ENCODE measurements around the gene SLC25A34. TPM values are rescaled to one million over a fixed set of nuclear protein-coding genes. Genes with fewer than 3 reads are reported as not detected.

SLC25A34 gene
- total RNA-seq, 2 experiments from 2014 or later, result 1.6 to 2.7 TPM

DNA sequence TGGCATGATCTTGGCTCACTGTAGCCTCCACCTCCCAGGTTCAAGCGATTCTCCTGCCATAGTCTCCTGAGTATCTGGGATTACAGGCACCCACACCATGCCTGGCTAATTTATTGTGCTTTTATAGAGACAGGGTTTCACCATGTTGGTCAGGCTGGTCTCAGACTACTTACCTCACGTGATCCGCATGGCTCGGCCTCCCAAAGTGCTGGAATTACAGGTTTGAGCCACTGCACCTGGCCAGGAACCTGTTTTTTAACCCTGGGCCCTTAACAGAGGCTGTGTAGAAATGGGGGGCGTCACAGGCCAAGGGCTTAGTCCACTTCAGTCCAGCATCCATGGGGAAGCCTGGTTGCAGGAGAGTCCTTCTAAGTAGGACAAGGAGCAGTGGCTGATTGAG, 31.9 kb downstream of the SLC25A34 start:
- DNase-seq (no peak), ATAC-seq (ENCODE audit: low read depth) (no peak)
- H3K4me3 Mint-ChIP-seq, result no peak overlapping the region
- H3K27me3 Mint-ChIP-seq, result peaks cover 4% of the 10 kb centered on the region
- H3K9me3 Mint-ChIP-seq, result no peaks in the 10 kb centered on the region
- no peaks in the 10 kb centered on the region for H3K36me3 Mint-ChIP-seq
- H3K4me1 Mint-ChIP-seq, result no peaks in the 10 kb centered on the region
- POLR2A ChIA-PET, result no interaction called here
- no peak overlapping the region for H3K27ac Mint-ChIP-seq

- Mint-ChIP-seq H3K4me3 (no peak overlapping the region), H3K4me1 (no peaks in the 10 kb centered on the region), H3K27me3 (peaks cover 2% of the 10 kb centered on the region), H3K9me3 (no peaks in the 10 kb centered on the region), H3K27ac (no peak overlapping the region), H3K36me3 (no peaks in the 10 kb centered on the region)
- POLR2A ChIA-PET, result no interaction called here
- no peak for ATAC-seq (ENCODE audit: low read depth)
- DNase-seq, result no peak
These were observed 32.3 kb downstream of the SLC25A34 start for GRCh38 chr1:15768388-15768787.

- H3K27me3 Mint-ChIP-seq, result peaks cover 2% of the 10 kb centered on the region
These were observed 34.4 kb downstream of the SLC25A34 start for GRCh38 chr1:15770313-15770962.

DNA sequence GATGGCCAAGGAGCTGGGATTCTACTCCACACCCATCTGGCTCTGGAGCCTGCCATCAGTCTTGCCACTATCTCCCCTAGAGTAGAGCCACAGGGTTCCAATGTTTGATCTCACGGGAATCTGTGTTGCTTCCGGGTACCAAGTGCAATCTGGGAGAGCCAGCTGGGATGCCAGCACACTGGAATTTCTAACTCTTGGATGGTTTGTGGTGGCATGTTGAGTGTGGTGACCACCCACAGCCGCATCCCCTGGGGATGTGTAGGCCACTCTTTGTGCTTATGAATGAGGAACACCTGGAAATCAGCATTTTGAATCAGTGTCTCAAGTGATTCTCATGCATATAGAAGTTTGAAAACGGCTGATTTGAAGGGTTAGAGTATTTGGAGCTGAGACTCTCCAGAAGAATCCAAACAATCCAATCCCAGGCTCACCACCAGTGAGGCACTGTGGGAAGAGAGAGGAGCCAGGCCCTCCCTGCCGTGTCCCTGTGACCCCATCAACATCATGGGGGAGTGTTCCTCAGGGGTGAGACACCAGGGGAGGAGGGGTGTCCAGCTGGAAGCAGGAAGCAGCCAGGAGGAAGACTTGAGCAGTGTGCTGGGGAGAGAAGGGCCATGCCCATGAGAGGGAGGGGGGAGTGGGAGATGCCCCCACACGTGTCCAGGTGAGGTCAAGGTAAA, 35.9 kb downstream of the SLC25A34 start:
- no peak for ATAC-seq (ENCODE audit: low read depth)
- no peak overlapping the region for H3K27ac Mint-ChIP-seq
- POLR2A ChIA-PET, result no interaction called here
- no peaks in the 10 kb centered on the region for H3K4me1 Mint-ChIP-seq
- H3K9me3 Mint-ChIP-seq, result no peaks in the 10 kb centered on the region
- H3K4me3 Mint-ChIP-seq, result no peak overlapping the region
- no peaks in the 10 kb centered on the region for H3K36me3 Mint-ChIP-seq
- no peak for DNase-seq
- H3K27me3 Mint-ChIP-seq, result peaks cover 2% of the 10 kb centered on the region

More at GRCh38 chr1:15770313-15770962, 34.4 kb downstream of the SLC25A34 start:
- ATAC-seq (ENCODE audit: low read depth) (no peak), DNase-seq (no peak)
- Mint-ChIP-seq H3K27ac (no peak overlapping the region), H3K36me3 (no peaks in the 10 kb centered on the region), H3K4me1 (no peaks in the 10 kb centered on the region), H3K4me3 (no peak overlapping the region), H3K9me3 (no peaks in the 10 kb centered on the region)
- POLR2A ChIA-PET, result no interaction called here

DNA sequence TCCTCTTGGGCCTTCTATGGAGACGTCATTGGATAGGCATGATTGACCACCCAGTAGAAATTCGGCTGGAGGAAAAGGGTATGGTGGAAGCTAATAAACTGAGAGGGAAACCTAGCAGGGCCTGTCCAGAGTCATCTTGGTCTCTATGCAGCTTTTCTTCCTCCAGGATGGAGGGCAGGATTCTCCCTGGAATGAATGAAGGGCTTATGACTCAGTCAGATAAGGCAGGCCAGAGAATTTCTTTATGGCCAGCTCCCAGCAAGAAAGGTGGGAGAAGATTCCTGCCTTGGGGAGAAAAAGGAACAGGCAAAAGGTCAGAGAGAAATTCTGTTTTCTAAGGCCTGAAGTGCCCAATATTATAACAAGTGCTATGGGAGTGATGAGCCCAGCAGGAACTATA, 39.6 kb downstream of the SLC25A34 start:
- no peak overlapping the region for H3K4me3 Mint-ChIP-seq
- POLR2A ChIA-PET, result interaction anchor here (0.6 kb wide), 1 partner anchor 157 kb away, joined by 3 read pairs; no protein-coding TSS in a partner anchor
- H3K36me3 Mint-ChIP-seq, result no peaks in the 10 kb centered on the region
- no peaks in the 10 kb centered on the region for H3K9me3 Mint-ChIP-seq
- H3K27ac Mint-ChIP-seq, result no peak overlapping the region
- ATAC-seq (ENCODE audit: low read depth), result no peak
- H3K4me1 Mint-ChIP-seq, result no peaks in the 10 kb centered on the region
- no peak for DNase-seq
- H3K27me3 Mint-ChIP-seq, result peaks cover 6% of the 10 kb centered on the region

DNA sequence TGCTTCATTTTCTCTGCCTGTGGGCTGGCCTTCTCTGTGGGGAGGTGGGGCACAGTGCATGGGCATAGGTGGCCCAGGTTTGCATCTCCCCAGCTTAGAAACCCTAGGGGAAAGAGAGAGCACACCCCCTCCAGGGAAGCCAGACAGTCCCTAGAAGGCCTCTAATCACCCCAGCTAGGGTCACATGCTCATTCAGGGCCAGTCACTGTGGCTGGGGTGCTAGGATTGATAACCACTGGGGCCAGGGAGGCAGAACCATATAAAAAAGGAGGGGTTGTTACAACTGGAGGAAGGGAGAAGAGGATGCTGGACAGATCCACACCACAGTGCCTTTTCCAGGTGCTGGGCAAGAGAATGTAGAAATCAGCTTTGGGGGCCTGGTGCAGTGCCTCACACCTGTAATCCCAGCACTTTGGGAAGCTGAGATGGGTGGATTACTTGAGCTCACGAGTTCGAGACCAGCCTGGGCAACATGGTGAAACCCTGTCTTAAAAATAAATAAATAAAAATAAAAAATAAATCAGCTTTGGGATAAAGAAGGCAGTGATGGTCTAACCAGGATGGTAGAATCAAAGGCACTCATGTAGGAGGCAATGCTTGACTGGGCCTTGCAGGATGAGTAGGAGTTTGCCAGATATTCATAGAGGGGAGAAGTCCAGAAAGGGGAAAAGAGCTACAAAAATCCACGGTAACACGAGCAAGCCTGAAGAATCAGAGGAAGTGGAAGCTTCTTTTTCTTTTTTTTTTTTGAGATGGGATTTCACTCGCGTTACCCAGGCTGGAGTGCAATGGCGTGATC, 42.0 kb downstream of the SLC25A34 start:
- POLR2A ChIA-PET, result no interaction called here
- H3K9me3 Mint-ChIP-seq, result no peaks in the 10 kb centered on the region
- H3K27me3 Mint-ChIP-seq, result peaks cover 10% of the 10 kb centered on the region
- ATAC-seq (ENCODE audit: low read depth), result no peak
- no peak for DNase-seq
- no peak overlapping the region for H3K4me3 Mint-ChIP-seq
- no peaks in the 10 kb centered on the region for H3K36me3 Mint-ChIP-seq
- H3K4me1 Mint-ChIP-seq, result no peaks in the 10 kb centered on the region
- H3K27ac Mint-ChIP-seq, result no peak overlapping the region

GRCh38 chr1:15785683-15786082, 49.6 kb downstream of the SLC25A34 start:
- Mint-ChIP-seq H3K27ac (no peak overlapping the region), H3K36me3 (no peaks in the 10 kb centered on the region), H3K4me3 (no peak overlapping the region), H3K4me1 (no peaks in the 10 kb centered on the region), H3K27me3 (peaks cover 6% of the 10 kb centered on the region), H3K9me3 (no peaks in the 10 kb centered on the region)
- POLR2A ChIA-PET, result no interaction called here
- ATAC-seq (ENCODE audit: low read depth) (no peak), DNase-seq (no peak)

- Mint-ChIP-seq H3K4me3 (no peak overlapping the region), H3K4me1 (no peaks in the 10 kb centered on the region), H3K36me3 (no peaks in the 10 kb centered on the region), H3K27me3 (peaks cover 2% of the 10 kb centered on the region), H3K27ac (no peak overlapping the region), H3K9me3 (no peaks in the 10 kb centered on the region)
- POLR2A ChIA-PET, result no interaction called here
- ATAC-seq (ENCODE audit: low read depth) (no peak), DNase-seq (no peak)
These were observed 50.5 kb downstream of the SLC25A34 start for GRCh38 chr1:15786581-15786980.

DNA sequence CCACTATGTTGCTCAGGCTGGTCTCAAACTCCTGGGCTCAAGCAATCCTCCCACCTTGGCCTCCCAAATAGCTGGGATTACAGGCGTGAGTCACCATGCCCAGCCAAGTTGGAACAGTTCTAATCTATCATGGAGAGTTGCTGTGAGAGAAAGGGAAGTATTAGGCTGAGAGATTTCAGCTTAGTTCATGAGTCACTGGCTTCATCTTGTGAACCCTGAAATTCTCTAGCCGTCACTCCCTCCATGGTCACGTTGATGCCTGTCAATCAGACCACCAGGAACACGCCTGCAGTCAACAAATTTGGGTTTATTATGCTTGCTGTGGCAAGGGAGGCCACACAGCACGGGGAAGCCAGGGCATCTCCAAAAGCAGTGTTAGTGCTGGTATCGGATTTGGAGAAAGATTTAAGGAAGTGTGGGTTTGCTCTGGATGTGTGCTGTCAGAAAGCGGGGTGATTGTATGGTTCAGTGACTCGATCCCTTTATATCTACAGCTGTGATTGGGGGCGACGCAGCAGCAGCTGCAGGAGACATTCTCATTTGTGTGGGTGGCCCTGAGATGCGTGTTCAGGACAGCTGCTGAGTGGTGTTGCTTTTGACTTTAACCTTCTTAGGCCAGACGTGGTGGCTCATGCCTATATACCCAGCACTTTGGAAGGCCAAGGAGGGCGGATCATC, 52.7 kb downstream of the SLC25A34 start:
- Mint-ChIP-seq H3K9me3 (no peaks in the 10 kb centered on the region), H3K4me3 (no peak overlapping the region), H3K36me3 (no peaks in the 10 kb centered on the region), H3K27me3 (peaks cover 2% of the 10 kb centered on the region), H3K27ac (no peak overlapping the region), H3K4me1 (peaks cover 1% of the 10 kb centered on the region)
- ATAC-seq (ENCODE audit: low read depth), result no peak
- POLR2A ChIA-PET, result no interaction called here
- no peak for DNase-seq

Other genes starting within 250 kb of the SLC25A34 start
- gene CASP9, start 212.0 kb upstream of the SLC25A34 start, total RNA-seq, result 10 to 100 TPM in 1 of 2 experiments, 1 to 10 TPM in 1; 9.6 to 13.7 TPM
- 10 to 100 TPM; 15.7 to 18.9 TPM for gene DNAJC16, start 209.4 kb upstream of the SLC25A34 start, total RNA-seq
- 1 to 10 TPM; 7.6 to 8.0 TPM for gene AGMAT, start 151.2 kb upstream of the SLC25A34 start, total RNA-seq
- 10 to 100 TPM; 31.6 to 33.3 TPM for gene DDI2, start 118.8 kb upstream of the SLC25A34 start, total RNA-seq
- gene PLEKHM2, start 51.9 kb upstream of the SLC25A34 start, total RNA-seq, result 10 to 100 TPM; 47.7 to 56.6 TPM
- gene TMEM82, start 6.2 kb downstream of the SLC25A34 start, total RNA-seq, result not detected
- under 1 TPM in 1 of 2 experiments, not detected in 1; 0.26 TPM for gene FBLIM1, start 22.5 kb downstream of the SLC25A34 start, total RNA-seq
- 1 to 10 TPM; 1.8 to 1.9 TPM for gene UQCRHL, start 71.4 kb downstream of the SLC25A34 start, total RNA-seq
- gene SPEN, start 111.4 kb downstream of the SLC25A34 start, total RNA-seq, result 10 to 100 TPM; 68.8 to 69.8 TPM
- gene ZBTB17, start 239.8 kb downstream of the SLC25A34 start, total RNA-seq, result 10 to 100 TPM; 46.4 to 47.6 TPM